ENCODE measurements around the gene ZFP64. TPM values are rescaled to one million over a fixed set of nuclear protein-coding genes. Genes with fewer than 3 reads are reported as not detected.

Gene ZFP64
- total RNA-seq, 6 experiments from 2014 or later, result 23.0 to 24.3 (median 23.8) TPM

DNA sequence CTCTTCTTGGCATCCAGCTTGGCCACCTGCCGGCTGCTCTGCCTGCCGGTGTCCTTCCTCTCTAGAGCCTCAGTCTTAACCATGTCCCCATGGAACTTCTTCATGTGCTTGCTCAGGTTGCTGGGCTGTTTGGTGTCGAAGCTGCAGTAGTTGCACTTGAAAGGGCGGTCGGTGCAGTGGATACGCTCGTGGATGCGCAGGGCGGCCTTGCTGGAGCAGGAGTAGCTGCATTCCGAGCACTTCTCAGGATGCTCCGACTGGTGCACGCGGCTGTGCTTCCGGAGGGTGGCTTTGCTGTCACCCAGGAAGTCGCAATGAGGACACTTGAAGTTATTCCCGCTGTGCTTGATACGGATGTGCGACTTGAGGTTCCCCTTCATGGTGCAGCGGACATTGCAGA, 38.7 kb downstream of the ZFP64 start:
- no peak for TF ChIP-seq CTCF (IDR thresholded peaks at IDR 0.05)
- Mint-ChIP-seq H3K27me3 (ENCODE audit: insufficient read depth) (peaks cover 3% of the 10 kb centered on the region; the same call in 1 of the 2 replicates), H3K36me3 (ENCODE audit: low read depth) (peaks cover 20% of the 10 kb centered on the region), H3K27ac (no peak overlapping the region), H3K4me3 (no peak overlapping the region), H3K4me1 (ENCODE audit: low read depth) (0 out of 2 replicates have a peak, but pooled peaks cover 4% of the 10 kb centered on the region), H3K9me3 (peaks cover 3% of the 10 kb centered on the region; the same call in 1 of the 2 replicates)
- no peak for DNase-seq

DNA sequence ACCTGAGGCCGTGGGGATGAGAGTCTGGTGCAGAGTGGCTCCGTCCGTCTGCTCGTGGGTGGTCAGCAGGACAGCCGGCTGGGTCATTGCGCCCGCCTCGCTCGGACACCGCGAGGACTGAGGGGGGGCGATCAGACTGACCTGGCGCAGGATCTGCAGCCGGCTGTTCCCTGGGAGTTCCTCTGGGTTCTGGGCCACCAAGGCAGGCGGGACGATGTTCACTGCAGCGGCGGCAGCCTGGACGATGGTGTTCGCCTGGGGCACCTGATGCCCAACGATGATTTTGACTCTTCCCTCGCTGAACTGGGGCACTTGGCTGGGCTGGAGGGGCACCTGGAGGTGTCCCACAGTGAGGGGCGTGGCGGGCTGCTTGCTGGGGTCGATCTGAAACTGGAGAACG, 39.2 kb downstream of the ZFP64 start:
- Mint-ChIP-seq H3K4me1 (ENCODE audit: low read depth) (0 out of 2 replicates have a peak, but pooled peaks cover 4% of the 10 kb centered on the region), H3K27ac (no peak overlapping the region), H3K36me3 (ENCODE audit: low read depth) (peaks cover 18% of the 10 kb centered on the region), H3K4me3 (no peak overlapping the region), H3K9me3 (no peaks in the 10 kb centered on the region; the same call in 1 of the 2 replicates), H3K27me3 (ENCODE audit: insufficient read depth) (peaks cover 3% of the 10 kb centered on the region; the same call in 1 of the 2 replicates)
- no peak for TF ChIP-seq CTCF (IDR thresholded peaks at IDR 0.05)
- no peak for DNase-seq

GRCh38 chr20:52150440-52151258, 40.9 kb downstream of the ZFP64 start:
- Mint-ChIP-seq H3K4me3 (no peak overlapping the region), H3K27ac (no peak overlapping the region), H3K4me1 (ENCODE audit: low read depth) (peaks cover 4% of the 10 kb centered on the region; the same call in 1 of the 2 replicates), H3K27me3 (ENCODE audit: insufficient read depth) (peaks cover 3% of the 10 kb centered on the region; the same call in 1 of the 2 replicates), H3K9me3 (no peaks in the 10 kb centered on the region), H3K36me3 (ENCODE audit: low read depth) (peaks cover 4% of the 10 kb centered on the region; the same call in 1 of the 2 replicates)
- peak; percentile 20 for DNase-seq
- peak; percentile 89 for TF ChIP-seq CTCF (IDR thresholded peaks at IDR 0.05)

- peak; percentile 3 for DNase-seq
These were observed 46.0 kb downstream of the ZFP64 start for GRCh38 chr20:52145587-52145986.

GRCh38 chr20:52143277-52143676, 48.3 kb downstream of the ZFP64 start:
- Mint-ChIP-seq H3K27ac (no peak overlapping the region), H3K36me3 (ENCODE audit: low read depth) (peaks cover 8% of the 10 kb centered on the region; the same call in 1 of the 2 replicates), H3K9me3 (no peaks in the 10 kb centered on the region), H3K27me3 (ENCODE audit: insufficient read depth) (no peaks in the 10 kb centered on the region; the same call in 1 of the 2 replicates), H3K4me3 (no peak overlapping the region), H3K4me1 (ENCODE audit: low read depth) (peaks cover 5% of the 10 kb centered on the region; the same call in 1 of the 2 replicates)
- TF ChIP-seq CTCF (IDR thresholded peaks at IDR 0.05), result no peak
- no peak for DNase-seq

More at GRCh38 chr20:52145587-52145986, 46.0 kb downstream of the ZFP64 start:
- H3K9me3 Mint-ChIP-seq, result no peaks in the 10 kb centered on the region
- no peak overlapping the region for H3K4me3 Mint-ChIP-seq
- H3K27ac Mint-ChIP-seq, result no peak overlapping the region
- TF ChIP-seq CTCF (IDR thresholded peaks at IDR 0.05), result no peak
- peaks cover 8% of the 10 kb centered on the region; the same call in 1 of the 2 replicates for H3K36me3 Mint-ChIP-seq (ENCODE audit: low read depth)
- no peaks in the 10 kb centered on the region; the same call in 1 of the 2 replicates for H3K27me3 Mint-ChIP-seq (ENCODE audit: insufficient read depth)
- H3K4me1 Mint-ChIP-seq (ENCODE audit: low read depth), result peaks cover 5% of the 10 kb centered on the region; the same call in 1 of the 2 replicates

All from HFFc6 (cell line).